Fibroblast of villous mesenchyme (primary cell): ENCODE results near the gene ADCY10. TPM values are rescaled to one million over a fixed set of nuclear protein-coding genes. Genes with fewer than 3 reads are reported as not detected.

Source experiments
- DNase-seq: peaks from one replicate; pipeline ENCODE4 v3.0.0-alpha.2; 2010; ENCODE audit warnings: low read depth
- H3K4me3 ChIP-seq: 2 replicates; pipeline ENCODE4 v1.5.1; 2011; ENCODE audit warnings: low read depth, mild to moderate bottlenecking, low read length
- total RNA-seq: library from RNA; depleted of rRNA; stranded (reverse); fragments of >200 nt; gene quantifications from 2 replicates; pipeline ENCODE4 v1.2.3, GENCODE V29; 2012
- TF ChIP-seq, protein P1 (sequence below): IDR thresholded peaks from 2 replicates; pipeline ENCODE4 v1.5.1; 2012; ENCODE audit warnings: low read depth, mild to moderate bottlenecking, low read length; ENCODE audit not compliant: insufficient read depth

The ADCY10 gene
- total RNA-seq, 1 donor, result under 0.01 TPM

DNA sequence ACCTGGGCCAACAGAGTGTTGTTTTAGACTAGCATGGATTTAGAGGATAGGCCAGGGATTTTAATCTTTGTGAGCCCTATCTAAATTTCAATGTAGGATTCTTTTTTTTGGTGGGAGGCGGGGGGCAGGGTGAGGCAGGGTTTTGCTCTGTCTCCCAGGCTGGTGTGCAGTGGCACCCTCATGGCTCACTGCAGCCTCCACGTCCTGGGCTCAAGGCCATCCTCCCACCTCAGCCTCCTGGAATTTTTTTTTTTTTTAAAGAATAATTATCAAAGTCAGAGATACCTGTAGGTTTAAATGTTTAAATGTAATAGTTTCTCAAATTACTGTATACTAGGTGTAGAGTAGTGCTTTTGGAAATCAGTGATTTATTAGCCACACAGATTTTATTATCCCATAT is 26.3 kb upstream of the ADCY10 start:
- no peak overlapping the region for H3K4me3 ChIP-seq
- DNase-seq, result no peak
- TF ChIP-seq, protein P1, sequence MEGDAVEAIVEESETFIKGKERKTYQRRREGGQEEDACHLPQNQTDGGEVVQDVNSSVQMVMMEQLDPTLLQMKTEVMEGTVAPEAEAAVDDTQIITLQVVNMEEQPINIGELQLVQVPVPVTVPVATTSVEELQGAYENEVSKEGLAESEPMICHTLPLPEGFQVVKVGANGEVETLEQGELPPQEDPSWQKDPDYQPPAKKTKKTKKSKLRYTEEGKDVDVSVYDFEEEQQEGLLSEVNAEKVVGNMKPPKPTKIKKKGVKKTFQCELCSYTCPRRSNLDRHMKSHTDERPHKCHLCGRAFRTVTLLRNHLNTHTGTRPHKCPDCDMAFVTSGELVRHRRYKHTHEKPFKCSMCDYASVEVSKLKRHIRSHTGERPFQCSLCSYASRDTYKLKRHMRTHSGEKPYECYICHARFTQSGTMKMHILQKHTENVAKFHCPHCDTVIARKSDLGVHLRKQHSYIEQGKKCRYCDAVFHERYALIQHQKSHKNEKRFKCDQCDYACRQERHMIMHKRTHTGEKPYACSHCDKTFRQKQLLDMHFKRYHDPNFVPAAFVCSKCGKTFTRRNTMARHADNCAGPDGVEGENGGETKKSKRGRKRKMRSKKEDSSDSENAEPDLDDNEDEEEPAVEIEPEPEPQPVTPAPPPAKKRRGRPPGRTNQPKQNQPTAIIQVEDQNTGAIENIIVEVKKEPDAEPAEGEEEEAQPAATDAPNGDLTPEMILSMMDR, result no peak

DNA sequence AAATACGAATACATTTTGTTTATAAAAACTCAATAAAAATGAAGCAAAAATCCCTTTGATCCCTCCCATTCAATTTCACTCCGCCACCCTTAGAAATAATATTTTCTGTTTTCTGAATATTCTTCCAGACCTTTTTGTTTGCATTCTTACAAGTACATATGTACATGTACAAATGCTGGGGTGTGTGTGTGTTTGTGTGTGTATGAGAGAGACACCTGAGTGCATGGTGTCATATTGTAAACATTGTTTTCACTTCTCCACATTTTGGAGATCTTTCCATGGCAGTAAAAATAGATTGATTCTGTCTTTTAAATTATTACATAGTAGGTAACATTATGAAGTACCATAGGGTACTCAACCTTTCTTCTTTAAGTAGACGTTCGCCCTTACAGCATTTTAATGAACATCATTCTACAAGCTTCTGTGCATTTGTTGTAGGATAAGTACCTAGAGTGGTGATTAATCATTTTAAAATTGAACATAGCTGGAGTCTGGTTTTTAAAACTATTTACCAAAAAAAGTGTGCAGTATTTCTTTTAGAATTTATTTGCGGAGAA is 24.2 kb upstream of the ADCY10 start:
- H3K4me3 ChIP-seq, result peak overlapping the region; percentile 78
- DNase-seq, result no peak
- TF ChIP-seq, protein P1, result no peak

- no peak for DNase-seq
- peak overlapping the region; percentile 78 for H3K4me3 ChIP-seq
- TF ChIP-seq, protein P1, result no peak
These were observed 23.7 kb upstream of the ADCY10 start for GRCh38 chr1:167937709-167938010.

DNA sequence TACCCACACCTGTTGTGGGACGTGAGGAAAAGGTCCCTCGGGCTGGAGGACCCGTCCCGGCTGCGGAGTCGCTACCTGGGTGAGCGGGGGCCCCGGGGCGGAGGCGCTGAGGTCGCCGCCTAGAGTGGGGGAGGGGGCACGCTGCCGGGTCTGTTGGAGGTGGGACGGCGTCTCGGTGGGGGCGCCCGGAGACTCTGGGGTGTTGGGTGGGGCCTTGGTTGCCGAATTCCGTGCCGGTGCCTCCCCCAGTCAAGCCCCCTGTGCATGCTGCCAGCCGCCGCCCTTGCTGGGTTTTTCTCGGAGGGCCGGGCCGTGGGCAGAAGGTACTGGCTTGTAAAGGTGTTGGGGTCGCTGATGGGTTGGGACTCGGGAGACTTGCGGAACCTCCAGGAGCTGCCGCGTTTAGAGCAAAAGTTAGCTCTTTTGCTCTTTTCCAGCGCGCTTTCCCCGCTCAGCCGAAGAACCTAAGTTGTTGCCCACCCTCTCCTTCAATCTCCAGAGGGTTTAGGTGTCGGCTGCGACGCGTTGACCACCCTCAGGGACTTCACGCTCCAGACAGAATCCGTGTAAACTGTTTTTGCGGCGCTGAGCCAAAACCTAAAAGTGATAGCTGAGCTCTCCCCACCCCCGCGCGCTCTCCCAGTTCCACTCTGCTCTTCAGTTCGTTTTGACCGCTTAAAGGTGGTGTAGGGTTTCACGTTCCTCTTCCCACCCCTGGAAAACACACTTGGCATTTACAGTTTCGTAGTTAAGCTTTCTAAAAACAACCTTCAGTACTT is 23.2 kb upstream of the ADCY10 start, which contains the start of gene MPC2:
MPC2 (minus strand) TSS at position 143 of the 779 bp plus-strand sequence. CDS start 1,231 bp downstream, outside the sequence.
- peak; percentile 89 for DNase-seq
- TF ChIP-seq, protein P1, result no peak
- peak within 1 kb of the TSS; percentile 78 for H3K4me3 ChIP-seq

DNA sequence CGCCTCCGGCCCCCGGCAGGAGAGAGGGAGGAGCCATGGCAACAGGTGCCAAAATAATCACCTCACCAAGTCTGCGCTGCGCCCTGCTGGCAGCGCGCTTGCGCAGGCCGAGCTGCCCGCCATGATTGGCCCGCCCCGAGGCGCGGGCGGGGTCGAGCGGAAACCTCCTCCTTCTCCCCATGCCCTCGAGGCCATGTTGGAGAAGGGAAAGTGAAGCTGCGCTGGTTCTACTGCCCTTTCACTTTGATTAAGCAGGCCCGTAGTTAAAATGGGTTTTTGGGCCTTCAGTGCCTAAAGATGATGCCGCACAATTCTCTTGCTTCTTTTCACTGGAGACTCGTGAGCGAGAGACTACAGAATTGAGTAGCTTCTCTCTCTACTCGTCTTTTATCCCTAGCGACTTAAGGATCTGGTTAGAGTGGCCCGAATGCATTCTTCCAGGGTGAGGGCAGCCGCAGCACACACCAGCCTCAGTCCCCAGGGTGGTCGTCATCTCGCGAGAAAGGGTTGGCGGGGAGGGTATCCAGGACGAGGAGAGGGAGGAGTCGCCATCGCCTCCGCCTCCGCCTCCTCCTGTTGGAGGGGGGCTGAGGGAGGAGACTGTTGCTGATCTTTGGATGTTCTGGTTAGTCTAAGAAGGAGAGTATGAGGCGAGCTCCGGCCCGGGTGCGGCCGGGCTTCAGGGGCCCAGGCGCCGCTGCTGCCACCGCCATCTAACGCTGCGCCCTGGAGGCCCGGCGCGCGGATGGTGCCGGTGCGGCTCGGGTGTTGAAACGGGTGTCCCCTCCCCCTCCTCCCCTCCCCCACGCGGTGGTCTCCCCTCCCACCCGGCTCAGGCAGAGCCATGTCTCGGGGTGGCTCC is 22.4 kb upstream of the ADCY10 start, which contains the start of gene DCAF6:
DCAF6 (plus strand) TSS at position 616 of the 862 bp plus-strand sequence; CDS start at position 845, 229 bp downstream.
- peak; percentile 99 for DNase-seq
- H3K4me3 ChIP-seq, result peak within 1 kb of the TSS; percentile 78
- TF ChIP-seq, protein P1, result no peak

- peak overlapping the region; percentile 78 for H3K4me3 ChIP-seq
- peak; percentile 50 for DNase-seq
- TF ChIP-seq, protein P1, result no peak
These were observed 21.5 kb upstream of the ADCY10 start for GRCh38 chr1:167935216-167936067.
